GM12878 (cell line): Measurements from ENCODE around the gene PRR11. TPM values are rescaled to one million over a fixed set of nuclear protein-coding genes. Genes with fewer than 3 reads are reported as not detected.
A peak's percentile ranks its signal among the peaks of the same experiment; 100 is the strongest.

Experiments used
- ATAC-seq: fragments of 200-7000 bp; cut with Tn5 transposase; 3 replicates; pipeline ENCODE4 v1.9.1; 2020; ENCODE audit warnings: mild to moderate bottlenecking, moderate library complexity
- Bru-seq: library from RNA; stranded (reverse); fragments of 400-500 nt; gene quantifications from one replicate; lab custom pipeline; 2021; lab: Mats Ljungman, UMichigan
- BruChase-seq, 2 experiments: library from RNA; stranded (reverse); fragments of 400-500 nt; gene quantifications; one replicate each; lab custom pipeline; 2021; lab: Mats Ljungman, UMichigan
- BruUV-seq: library from RNA; stranded (reverse); fragments of 400-500 nt; replicated peaks from 2 replicates; lab custom pipeline; 2021; lab: Mats Ljungman, UMichigan
- CTCF ChIA-PET: fragments of 300-600 bp; sonication (Branson Sonifier 250); formaldehyde crosslinking; extraction: SDS; loops from one replicate; lab custom pipeline; 2021; ENCODE audit warnings: inconsistent platforms; lab: Yijun Ruan, JAX
- POLR2A ChIA-PET: fragments of 350-600 bp; formaldehyde crosslinking; extraction: SDS; loops from one replicate; lab custom pipeline; 2021; ENCODE audit warnings: inconsistent platforms; lab: Charles Lee
- RAD21 ChIA-PET: fragments of 300-600 bp; sonication (Branson Sonifier 250); formaldehyde crosslinking; loops from one replicate; lab custom pipeline; 2023; ENCODE audit warnings: antibody characterized with exemption; ENCODE audit not compliant: unreplicated experiment; lab: Charles Lee
- SMC1A ChIA-PET: fragments of 300-600 bp; sonication (Branson Sonifier 250); formaldehyde crosslinking; loops from one replicate; lab custom pipeline; 2023; ENCODE audit not compliant: unreplicated experiment, uncharacterized antibody; lab: Charles Lee
- DNase-seq: peaks from one replicate; pipeline ENCODE4 v3.0.0-alpha.2; 2011; ENCODE audit warnings: low read depth, low spot score
- FAIRE-seq: peaks from 3 replicates; lab custom pipeline; 2011; peaks lifted over from hg19 to GRCh38; lab: Jason Lieb, UNC
- H2AFZ ChIP-seq: 2 replicates; pipeline ENCODE4 v1.6.0; 2011; ENCODE audit warnings: low read depth, low read length, control low read depth; ENCODE audit not compliant: control insufficient read depth
- H3K27ac ChIP-seq: 2 replicates; pipeline ENCODE4 v1.5.1; 2011; ENCODE audit warnings: control low read depth; ENCODE audit not compliant: control insufficient read depth, insufficient read depth
- H3K27me3 ChIP-seq, 2 experiments: replicated peaks in 1 of 2; 2 replicates each; pipeline versions ENCODE4 v1.6.0 to v1.6.1; 2011; ENCODE audit warnings: low read length in 1 of 2; ENCODE audit not compliant: control insufficient read depth in 2 of 2, insufficient read depth in 2 of 2
- H3K36me3 ChIP-seq, 2 experiments: 2 replicates each; pipeline ENCODE4 v1.5.1; 2011; ENCODE audit warnings: low read length in 1 of 2; ENCODE audit not compliant: control insufficient read depth in 2 of 2, insufficient read depth in 2 of 2
- H3K4me1 ChIP-seq: 2 replicates; pipeline ENCODE4 v1.6.1; 2011; ENCODE audit warnings: mild to moderate bottlenecking, low read length, moderate library complexity, mixed read lengths; ENCODE audit not compliant: control insufficient read depth, insufficient read depth
- H3K4me2 ChIP-seq: 2 replicates; pipeline ENCODE4 v1.6.0; 2011; ENCODE audit warnings: control low read depth; ENCODE audit not compliant: control insufficient read depth, insufficient read depth
- H3K4me3 ChIP-seq: fragments of 200-600 bp; sonication (generic); 2 replicates; pipeline ENCODE4 v1.5.1; 2016
- H3K79me2 ChIP-seq: 2 replicates; pipeline ENCODE4 v1.6.0; 2011; ENCODE audit warnings: low read length; ENCODE audit not compliant: control insufficient read depth, insufficient read depth
- H3K9ac ChIP-seq: 2 replicates; pipeline ENCODE4 v1.8.0; 2011; ENCODE audit warnings: low read length, control low read depth, mixed read lengths; ENCODE audit not compliant: control insufficient read depth, insufficient read depth
- H3K9me3 ChIP-seq: replicated peaks from 3 replicates; pipeline ENCODE4 v1.5.1; 2011; ENCODE audit warnings: mild to moderate bottlenecking, low read length; ENCODE audit not compliant: control insufficient read depth, insufficient read depth
- H4K20me1 ChIP-seq: 2 replicates; pipeline ENCODE4 v1.6.0; 2011; ENCODE audit not compliant: control insufficient read depth, insufficient read depth
- BRCA1 ChIP-seq: IDR thresholded peaks from 2 replicates; pipeline ENCODE4 v1.6.1; 2011; ENCODE audit warnings: low read depth, low read length, improper control_type of control experiment
- CREB1 ChIP-seq: IDR thresholded peaks from 2 replicates; pipeline ENCODE4 v1.6.1; 2012; ENCODE audit warnings: low read depth, mild to moderate bottlenecking, inconsistent platforms
- JUND ChIP-seq: IDR thresholded peaks from 2 replicates; pipeline ENCODE4 v1.6.1; 2012; ENCODE audit warnings: low read depth, mild to moderate bottlenecking, low read length, improper control_type of control experiment, moderate library complexity
- POLR2AphosphoS2 ChIP-seq: IDR thresholded peaks from 2 replicates; pipeline ENCODE4 v1.6.1; 2011; ENCODE audit warnings: low read depth, mild to moderate bottlenecking, low read length, improper control_type of control experiment, moderate library complexity
- RAD51 ChIP-seq: fragments of 450-650 bp; IDR thresholded peaks from 2 replicates; pipeline ENCODE4 v1.6.1; 2016; ENCODE audit warnings: moderate library complexity, mild to moderate bottlenecking, inconsistent platforms
- RFX5 ChIP-seq: IDR thresholded peaks from 2 replicates; pipeline ENCODE4 v1.6.1; 2011; ENCODE audit warnings: low read depth, low read length, improper control_type of control experiment
- SPI1 ChIP-seq: IDR thresholded peaks from 2 replicates; pipeline ENCODE4 v1.6.1; 2011; ENCODE audit warnings: low read depth, mild to moderate bottlenecking, low read length, moderate library complexity, borderline replicate concordance; ENCODE audit not compliant: insufficient read depth
- TAF1 ChIP-seq: IDR thresholded peaks from 2 replicates; pipeline ENCODE4 v1.6.1; 2011; ENCODE audit warnings: mild to moderate bottlenecking, low read depth, low read length, borderline replicate concordance
- TARDBP ChIP-seq: IDR thresholded peaks from 2 replicates; pipeline ENCODE4 v1.6.1; 2016; ENCODE audit warnings: borderline replicate concordance
- TCF12 ChIP-seq: IDR thresholded peaks from 2 replicates; pipeline ENCODE4 v1.6.1; 2011; ENCODE audit warnings: low read depth, mild to moderate bottlenecking, low read length
- TCF7 ChIP-seq: IDR thresholded peaks from 2 replicates; pipeline ENCODE4 v1.6.1; 2014; ENCODE audit warnings: antibody characterized with exemption, borderline replicate concordance
- WGBS: methylation state at CpG from one replicate; pipeline ENCODE4 v1.1.6; 2016; ENCODE audit warnings: low lambda C conversion rate; ENCODE audit not compliant: insufficient replicate concordance, insufficient coverage; ENCODE audit errors: missing lambda C conversion rate; 5-methylcytosine and 5-hydroxymethylcytosine counted together
- in situ Hi-C: fragments of 300-500 bp; cut with MboI; formaldehyde crosslinking; loops from 9 replicates; pipeline ENCODE4 v1.14.3; 2018; ENCODE audit warnings: mixed read lengths
- intact Hi-C: fragments of 100-400 bp; cut with micrococcal nuclease; formaldehyde crosslinking; loops from one replicate; pipeline ENCODE4 v1.14.2; 2022; ENCODE audit not compliant: unreplicated experiment
- long read RNA-seq, 2 experiments: library from polyadenylated mRNA; unstranded; transcript quantifications; one replicate each; pipeline ENCODE4 v2.0.0, GENCODE V29; 2019 to 2020
- polyA minus RNA-seq, 3 experiments: library from RNA; depleted of rRNA, polyadenylated mRNA; stranded (reverse); fragments of >200 nt; gene quantifications; 2 replicates each; pipeline ENCODE4 v1.2.3, GENCODE V29; 2011
- polyA plus RNA-seq, 11 experiments: library from polyadenylated mRNA; depleted of rRNA in 4 of 11; unstranded in 6 of 11; stranded (reverse) in 5 of 11; fragments of >200 nt; fragmentation: Nextera tagmentation in 4 of 11; fragmentation: Illumina TruSeq in 1 of 11; extraction: Ambion mirVana in 4 of 11; extraction: Trizol in 1 of 11; gene quantifications; 1 replicate in 1 of 11; 2 replicates in 10 of 11; pipeline versions ENCODE4 v1.2.1 to v1.2.3, GENCODE V29; 2011 to 2016; ENCODE audit warnings: inconsistent platforms in 2 of 11, missing spikeins in 2 of 11, low read depth in 1 of 11
- total RNA-seq, 4 experiments: library from RNA; depleted of rRNA in 3 of 4; stranded (reverse); fragments of >200 nt in 3 of 4; fragmentation: Illumina TruSeq in 1 of 4; extraction: Trizol in 1 of 4; gene quantifications; 2 replicates each; pipeline versions ENCODE4 v1.2.1 to v1.2.3, GENCODE V29; 2013 to 2021
- TF ChIP-seq, protein P1 (sequence below): fragments of 450-650 bp; IDR thresholded peaks from 2 replicates; pipeline ENCODE4 v1.6.1; 2016; ENCODE audit warnings: mild to moderate bottlenecking, moderate library complexity, borderline replicate concordance

PRR11 gene
- total RNA-seq (2013; cell fraction: nucleolus; rRNA removed): 9.7 and 11.0 TPM in 2 replicates
- total RNA-seq (2014; rRNA removed) (20.8 and 21.2 TPM in 2 replicates), total RNA-seq (2014; rRNA removed; fragmentation: Illumina TruSeq; extraction: Trizol) (73.9 and 74.4 TPM in 2 replicates), total RNA-seq (2021) (51.3 and 54.0 TPM in 2 replicates), polyA plus RNA-seq (2011; rRNA removed) (78.3 and 95.1 TPM in 2 replicates), polyA plus RNA-seq (2014; fragmentation: Illumina TruSeq; extraction: Trizol) (97.0 and 99.8 TPM in 2 replicates), polyA plus RNA-seq (2014; fragmentation: Nextera tagmentation; extraction: Ambion mirVana) (10 to 100 TPM; 32.6 to 49.8 TPM), polyA plus RNA-seq (2014; rRNA removed) (46.8 and 49.7 TPM in 2 replicates), polyA plus RNA-seq (2016; fragmentation: Nextera tagmentation; extraction: Ambion mirVana) (10 to 100 TPM; 39.8 to 46.2 TPM), polyA minus RNA-seq (2011; rRNA and poly(A)+ RNA removed) (95.1 and 98.6 TPM in 2 replicates), Bru-seq, nascent RNA (percentile 71 among the genes with signal in this experiment), BruChase-seq, experiment 1, labeled RNA remaining after a 6-hour chase (percentile 75 among the genes with signal in this experiment), BruChase-seq, experiment 2, labeled RNA remaining after a 2-hour chase (percentile 70 among the genes with signal in this experiment)
- polyA plus RNA-seq (2011; ENCODE audit: low read depth): 18.2 TPM
- polyA plus RNA-seq (2011; cell fraction: cytosol; rRNA removed): 60.4 and 69.0 TPM in 2 replicates
- 7.3 and 15.0 TPM in 2 replicates for polyA plus RNA-seq (2011; cell fraction: nucleus; rRNA removed)
- 35.8 and 40.1 TPM in 2 replicates for polyA plus RNA-seq (2012)
- 39.4 and 48.4 TPM in 2 replicates for polyA minus RNA-seq (2011; cell fraction: cytosol; rRNA and poly(A)+ RNA removed)
- 5.8 and 8.9 TPM in 2 replicates for polyA minus RNA-seq (2011; cell fraction: nucleus; rRNA and poly(A)+ RNA removed)
- long read RNA-seq, experiment 1, transcript PRR11-201 (10 exons, 2,332 nt): major isoform, 5 of 6 reads
- long read RNA-seq, experiment 1, partial matches to known transcripts: 0 of 6 reads
- long read RNA-seq, experiment 1, other reads (novel, unspliced or antisense): 1 of 6 reads
- long read RNA-seq, experiment 2, transcript PRR11-201 (10 exons, 2,332 nt): major isoform, 32 of 48 reads
- long read RNA-seq, experiment 2, partial matches to known transcripts: 13 of 48 reads
- long read RNA-seq, experiment 2, other reads (novel, unspliced or antisense): 3 of 48 reads

DNA sequence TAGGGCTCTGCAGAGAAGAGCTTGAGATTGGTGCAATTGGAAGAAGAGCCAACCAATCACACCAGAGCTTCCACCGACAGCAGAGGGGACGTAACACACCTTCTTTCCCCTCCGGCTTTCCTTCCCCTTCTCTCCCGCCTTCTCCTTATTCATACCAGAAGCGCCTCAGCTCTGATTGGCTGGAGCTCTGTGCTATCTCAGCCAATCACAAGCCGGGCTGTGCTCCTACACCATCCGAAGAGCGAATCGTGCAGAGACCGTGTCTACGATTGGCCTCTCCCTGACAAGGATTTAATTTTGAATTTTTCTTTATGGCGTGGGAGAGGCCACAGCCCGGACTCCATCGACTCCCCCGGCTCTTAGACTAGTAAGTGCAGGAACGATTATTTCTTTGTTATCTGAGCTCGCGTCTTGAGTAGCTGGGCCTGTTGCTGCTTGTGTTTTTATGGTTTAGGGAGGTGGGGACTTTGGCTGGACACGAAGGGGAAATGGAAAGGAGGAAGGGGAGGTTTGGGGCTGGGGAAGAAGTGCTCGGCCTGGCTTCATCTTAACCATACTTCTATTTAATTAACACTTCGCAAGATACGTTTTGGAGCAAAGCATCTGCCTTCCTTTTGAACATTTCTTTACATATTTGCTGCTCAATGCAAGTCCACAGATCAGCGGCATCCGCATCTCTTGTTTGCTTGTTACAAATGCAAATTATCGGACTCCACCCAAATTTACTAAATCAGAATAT, at the start of gene PRR11:
PRR11 (plus strand) TSS at position 308 of the 739 bp plus-strand sequence. CDS start 14,007 bp downstream, outside the sequence.
- Histone ChIP-seq H4K20me1 (no peaks in the 10 kb centered on the region), H3K9me3 (no peaks in the 10 kb centered on the region), H3K4me1 (peaks cover 14% of the 10 kb centered on the region), H3K27ac (peak within 1 kb of the TSS; percentile 92), H2AFZ (peak within 1 kb of the TSS; percentile 94), H3K4me3 (peak within 1 kb of the TSS; percentile 88), H3K9ac (peak within 1 kb of the TSS; percentile 96), H3K27me3 (no peaks in the 10 kb centered on the region), H3K79me2 (peaks cover 91% of the 10 kb centered on the region), H3K4me2 (peak within 1 kb of the TSS; percentile 45), H3K36me3 (no peaks in the 10 kb centered on the region)
- no TSS peak for BruUV-seq
- ChIA-PET CTCF (interaction anchor here (0.6 to 1.3 kb wide), 6 partner anchors 9 to 1072 kb away, joined by 3 to 9 read pairs (median 4); no protein-coding TSS in a partner anchor), SMC1A (interaction anchor here (0.6 to 1.6 kb wide), 9 partner anchors 9 to 150 kb away, joined by 3 to 10 read pairs (median 4); partner anchors contain the start of gene TRIM37), POLR2A (interaction anchor here (0.5 to 1.6 kb wide), 12 partner anchors 8 to 181 kb away, joined by 3 to 8 read pairs (median 4); partner anchors contain the start of genes SMG8 and TRIM37), RAD21 (interaction anchor here (0.7 to 1.4 kb wide), 11 partner anchors 9 to 742 kb away, joined by 3 to 11 read pairs (median 3); partner anchors contain the start of gene TRIM37)
- in situ Hi-C loops (no loop called here), intact Hi-C loops (loop anchor here (2.0 kb wide), 1 partner anchor 49 kb away; the partner anchor contains the start of gene TRIM37)
- 2% methylated on average over 25 of the region's 25 CpGs for WGBS
- ATAC-seq (peak; percentile 92), FAIRE-seq (peak; percentile 100), DNase-seq (no peak)
- TF ChIP-seq SPI1 (no peak), POLR2AphosphoS2 (no peak), BRCA1 (no peak), TCF12 (no peak), JUND (no peak), RFX5 (peak; percentile 80), CREB1 (peak; percentile 87), TCF7 (no peak), RAD51 (no peak), TAF1 (0 out of 2 replicates have a peak, but pooled peaks have one; percentile 20), TARDBP (no peak)
- TF ChIP-seq, protein P1, sequence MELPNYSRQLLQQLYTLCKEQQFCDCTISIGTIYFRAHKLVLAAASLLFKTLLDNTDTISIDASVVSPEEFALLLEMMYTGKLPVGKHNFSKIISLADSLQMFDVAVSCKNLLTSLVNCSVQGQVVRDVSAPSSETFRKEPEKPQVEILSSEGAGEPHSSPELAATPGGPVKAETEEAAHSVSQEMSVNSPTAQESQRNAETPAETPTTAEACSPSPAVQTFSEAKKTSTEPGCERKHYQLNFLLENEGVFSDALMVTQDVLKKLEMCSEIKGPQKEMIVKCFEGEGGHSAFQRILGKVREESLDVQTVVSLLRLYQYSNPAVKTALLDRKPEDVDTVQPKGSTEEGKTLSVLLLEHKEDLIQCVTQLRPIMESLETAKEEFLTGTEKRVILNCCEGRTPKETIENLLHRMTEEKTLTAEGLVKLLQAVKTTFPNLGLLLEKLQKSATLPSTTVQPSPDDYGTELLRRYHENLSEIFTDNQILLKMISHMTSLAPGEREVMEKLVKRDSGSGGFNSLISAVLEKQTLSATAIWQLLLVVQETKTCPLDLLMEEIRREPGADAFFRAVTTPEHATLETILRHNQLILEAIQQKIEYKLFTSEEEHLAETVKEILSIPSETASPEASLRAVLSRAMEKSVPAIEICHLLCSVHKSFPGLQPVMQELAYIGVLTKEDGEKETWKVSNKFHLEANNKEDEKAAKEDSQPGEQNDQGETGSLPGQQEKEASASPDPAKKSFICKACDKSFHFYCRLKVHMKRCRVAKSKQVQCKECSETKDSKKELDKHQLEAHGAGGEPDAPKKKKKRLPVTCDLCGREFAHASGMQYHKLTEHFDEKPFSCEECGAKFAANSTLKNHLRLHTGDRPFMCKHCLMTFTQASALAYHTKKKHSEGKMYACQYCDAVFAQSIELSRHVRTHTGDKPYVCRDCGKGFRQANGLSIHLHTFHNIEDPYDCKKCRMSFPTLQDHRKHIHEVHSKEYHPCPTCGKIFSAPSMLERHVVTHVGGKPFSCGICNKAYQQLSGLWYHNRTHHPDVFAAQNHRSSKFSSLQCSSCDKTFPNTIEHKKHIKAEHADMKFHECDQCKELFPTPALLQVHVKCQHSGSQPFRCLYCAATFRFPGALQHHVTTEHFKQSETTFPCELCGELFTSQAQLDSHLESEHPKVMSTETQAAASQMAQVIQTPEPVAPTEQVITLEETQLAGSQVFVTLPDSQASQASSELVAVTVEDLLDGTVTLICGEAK: peak; percentile 60; the same call in 1 of the 2 replicates
